ENCODE results near the gene PAPOLA. TPM values are rescaled to one million over a fixed set of nuclear protein-coding genes. Genes with fewer than 3 reads are reported as not detected.

The PAPOLA gene
- polyA plus RNA-seq, 1 experiment, result 92.4 TPM

GRCh38 chr14:96514694-96515093 is 12.5 kb downstream of the PAPOLA start:
- Histone ChIP-seq H3K27me3 (ENCODE audit: control insufficient read depth, insufficient read depth, low read length) (no peaks in the 10 kb centered on the region), H3K4me3 (ENCODE audit: low read depth, low read length) (no peak overlapping the region), H3K36me3 (ENCODE audit: control insufficient read depth, insufficient read depth, low read length) (no peaks in the 10 kb centered on the region)
- DNase-seq (ENCODE audit: low read depth), result no peak
- ChIA-PET POLR2A (no interaction called here), CTCF (no interaction called here)
- TF ChIP-seq CTCF (IDR thresholded peaks at IDR 0.05; ENCODE audit: insufficient read depth, low read depth, low read length), result no peak

GRCh38 chr14:96515731-96516130 is 13.5 kb downstream of the PAPOLA start:
- POLR2A ChIA-PET, result no interaction called here
- DNase-seq (ENCODE audit: low read depth), result no peak
- TF ChIP-seq CTCF (IDR thresholded peaks at IDR 0.05; ENCODE audit: insufficient read depth, low read depth, low read length), result no peak
- H3K4me3 ChIP-seq (ENCODE audit: low read depth, low read length), result no peak overlapping the region
- no peaks in the 10 kb centered on the region for H3K27me3 ChIP-seq (ENCODE audit: control insufficient read depth, insufficient read depth, low read length)
- no peaks in the 10 kb centered on the region for H3K36me3 ChIP-seq (ENCODE audit: control insufficient read depth, insufficient read depth, low read length)
- CTCF ChIA-PET, result interaction anchor here (1.0 to 2.0 kb wide), 3 partner anchors 9 to 15 kb away, joined by 3 to 8 read pairs (median 3); no protein-coding TSS in a partner anchor

GRCh38 chr14:96516351-96516750 is 14.2 kb downstream of the PAPOLA start:
- ChIA-PET POLR2A (no interaction called here), CTCF (interaction anchor here (0.7 to 2.0 kb wide), 3 partner anchors 9 to 14 kb away, joined by 3 to 8 read pairs (median 3); no protein-coding TSS in a partner anchor)
- no peak for TF ChIP-seq CTCF (IDR thresholded peaks at IDR 0.05; ENCODE audit: insufficient read depth, low read depth, low read length)
- no peaks in the 10 kb centered on the region for H3K27me3 ChIP-seq (ENCODE audit: control insufficient read depth, insufficient read depth, low read length)
- DNase-seq (ENCODE audit: low read depth), result no peak
- H3K36me3 ChIP-seq (ENCODE audit: control insufficient read depth, insufficient read depth, low read length), result peaks cover under 1% of the 10 kb centered on the region; the same call in 1 of the 2 replicates
- H3K4me3 ChIP-seq (ENCODE audit: low read depth, low read length), result no peak overlapping the region

GRCh38 chr14:96519970-96520369 is 17.8 kb downstream of the PAPOLA start:
- CTCF ChIA-PET, result interaction anchor here (0.6 kb wide), 1 partner anchor 15 kb away, joined by 3 read pairs; no protein-coding TSS in a partner anchor
- POLR2A ChIA-PET, result no interaction called here
- peaks cover 4% of the 10 kb centered on the region for H3K36me3 ChIP-seq (ENCODE audit: control insufficient read depth, insufficient read depth, low read length)
- no peak overlapping the region for H3K4me3 ChIP-seq (ENCODE audit: low read depth, low read length)
- no peak for DNase-seq (ENCODE audit: low read depth)
- no peaks in the 10 kb centered on the region for H3K27me3 ChIP-seq (ENCODE audit: control insufficient read depth, insufficient read depth, low read length)
- TF ChIP-seq CTCF (IDR thresholded peaks at IDR 0.05; ENCODE audit: insufficient read depth, low read depth, low read length), result no peak

GRCh38 chr14:96525452-96525851 is 23.3 kb downstream of the PAPOLA start:
- no peak for DNase-seq (ENCODE audit: low read depth)
- TF ChIP-seq CTCF (IDR thresholded peaks at IDR 0.05; ENCODE audit: insufficient read depth, low read depth, low read length), result no peak
- CTCF ChIA-PET, result interaction anchor here (1.0 kb wide), 1 partner anchor 10 kb away, joined by 3 read pairs; no protein-coding TSS in a partner anchor
- H3K36me3 ChIP-seq (ENCODE audit: control insufficient read depth, insufficient read depth, low read length), result peaks cover 7% of the 10 kb centered on the region
- POLR2A ChIA-PET, result no interaction called here
- no peaks in the 10 kb centered on the region for H3K27me3 ChIP-seq (ENCODE audit: control insufficient read depth, insufficient read depth, low read length)
- no peak overlapping the region for H3K4me3 ChIP-seq (ENCODE audit: low read depth, low read length)

Data from BJ (cell line).